GM18861 (cell line): ENCODE data around the gene CALY.

Source experiments
- ATAC-seq: cut with Tn5 transposase; IDR thresholded peaks from one replicate; pipeline ENCODE4 v1.9.1; 2021; ENCODE audit not compliant: unreplicated experiment

CALY gene

GRCh38 chr10:133274751-133275683 is 61.7 kb downstream of the CALY start:
- peak; percentile 38 for ATAC-seq
